Gastroesophageal sphincter (tissue), 3 donors: Measurements from ENCODE around the gene B3GNT4.

Experiments used
- CTCF ChIP-seq, 4 experiments: fragments of 200-600 bp in 2 of 4; fragments of 450-650 bp in 2 of 4; sonication (generic) in 1 of 4; IDR thresholded peaks; one replicate each; pipeline ENCODE4 v1.5.1; 2017 to 2019; ENCODE audit warnings: antibody characterized with exemption in 4 of 4, mild to moderate bottlenecking in 2 of 4, moderate library complexity in 2 of 4
- POLR2A ChIP-seq, 2 donors: fragments of 450-650 bp; IDR thresholded peaks; one replicate each; pipeline ENCODE4 v1.6.1; 2017; ENCODE audit warnings: antibody characterized with exemption in 2 of 2, mild to moderate bottlenecking in 2 of 2, moderate library complexity in 1 of 2

GRCh38 chr12:122202017-122202416, 1.5 kb upstream of the B3GNT4 start:
- TF ChIP-seq CTCF (IDR thresholded peaks at IDR 0.05), result no peak
- TF ChIP-seq POLR2A (IDR thresholded peaks at IDR 0.05), result no peak
